GM12801 (cell line): ENCODE results near the gene PON2.

Source experiments
- CTCF ChIP-seq: IDR thresholded peaks from one replicate; pipeline ENCODE4 v1.5.1; 2011; ENCODE audit warnings: control low read depth; ENCODE audit not compliant: insufficient read length; ENCODE audit errors: extremely low read depth

Gene PON2

GRCh38 chr7:95467912-95468607 lies 33.2 kb upstream of the PON2 start:
- no peak for TF ChIP-seq CTCF

GRCh38 chr7:95457947-95458346 lies 23.1 kb upstream of the PON2 start:
- no peak for TF ChIP-seq CTCF

- no peak for TF ChIP-seq CTCF
Observed at GRCh38 chr7:95454438-95455045, 19.7 kb upstream of the PON2 start.

- TF ChIP-seq CTCF: no peak
Observed at GRCh38 chr7:95446618-95447017, 11.8 kb upstream of the PON2 start.

DNA sequence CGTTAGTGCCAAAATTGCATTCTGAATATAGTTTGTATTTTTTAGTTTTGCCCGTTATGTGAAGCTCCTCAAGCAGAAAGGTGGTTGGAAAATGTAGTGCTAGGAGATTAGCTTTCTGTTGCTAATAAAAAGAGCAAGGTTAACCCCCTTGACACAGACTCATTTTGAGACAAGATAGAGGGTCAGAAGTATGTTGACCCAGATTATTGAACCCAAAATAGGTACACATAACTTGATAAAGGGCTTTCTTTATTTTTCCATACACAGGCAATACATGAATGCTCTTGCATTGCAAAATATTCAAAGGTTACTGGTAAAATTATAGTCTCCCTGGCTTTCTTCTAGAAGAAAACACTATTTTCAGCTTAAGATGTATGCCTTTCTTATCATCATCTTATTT lies 10.0 kb upstream of the PON2 start:
- TF ChIP-seq CTCF: no peak

DNA sequence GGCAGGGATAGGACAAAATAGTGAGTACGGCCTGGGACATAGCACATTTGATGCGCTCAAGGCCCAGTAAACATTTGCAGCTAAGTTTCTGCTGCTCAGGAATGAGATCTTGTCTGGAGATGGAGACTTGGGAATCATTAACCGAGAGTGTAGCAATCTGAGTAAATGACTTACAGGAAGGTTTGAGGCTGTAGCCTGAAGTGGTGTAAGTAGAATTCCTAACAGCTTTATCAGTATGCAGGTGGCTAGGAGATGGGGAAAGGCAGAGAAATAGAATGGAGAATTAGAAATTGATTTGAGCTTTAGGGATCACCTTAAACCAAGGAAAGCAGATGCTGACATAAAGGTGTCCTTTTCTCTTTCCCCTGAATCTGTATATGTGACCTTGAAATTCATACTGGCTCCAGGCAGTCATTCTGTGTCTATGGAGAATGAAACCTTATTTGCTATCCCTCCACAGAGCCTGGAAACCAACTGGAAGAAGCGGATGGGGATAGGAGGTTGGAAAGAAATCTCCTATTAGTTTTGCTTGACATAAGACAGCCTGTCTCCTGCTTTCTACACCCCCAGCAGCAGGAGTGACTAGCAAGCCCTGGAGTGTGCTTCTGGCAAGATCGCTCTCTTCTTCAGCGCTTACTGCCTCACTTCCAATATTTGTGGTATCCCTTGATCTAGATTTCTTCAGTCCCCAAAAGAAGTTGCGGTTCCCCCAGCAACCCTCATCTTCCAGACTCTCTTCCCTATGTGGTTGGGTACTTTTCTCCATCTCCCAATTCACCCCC lies 6.4 kb upstream of the PON2 start:
- no peak for TF ChIP-seq CTCF

DNA sequence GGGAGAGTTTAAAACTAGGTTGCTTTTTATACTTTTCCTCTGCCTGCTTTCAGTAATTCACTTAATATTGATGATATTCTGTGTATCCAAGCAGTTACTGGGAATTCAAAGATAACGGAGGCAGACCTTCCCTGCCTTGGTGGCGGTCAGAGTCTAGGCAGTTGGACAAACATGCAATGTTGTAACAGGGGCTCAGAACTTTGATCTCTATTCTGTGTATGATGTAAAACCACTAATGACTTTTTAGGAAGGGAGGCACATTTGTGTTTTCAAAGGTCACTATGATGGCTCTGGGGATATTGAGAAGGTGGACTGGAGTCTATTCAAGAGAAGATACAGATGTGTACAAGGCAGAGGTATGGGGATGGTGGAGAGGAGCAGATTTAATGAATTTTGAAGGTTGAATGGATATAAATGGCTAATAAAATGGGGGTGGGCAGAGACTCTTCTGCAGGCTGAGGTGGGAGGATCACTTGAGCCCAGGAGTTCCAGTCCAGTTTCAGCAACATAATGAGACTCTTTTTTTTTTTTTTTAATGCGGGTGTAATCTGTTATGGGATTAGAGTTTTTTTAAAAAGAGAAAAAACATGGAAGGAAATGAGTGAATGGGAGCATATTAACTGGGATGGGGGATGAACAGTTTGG lies 5.7 kb upstream of the PON2 start:
- no peak for TF ChIP-seq CTCF
